SU-DHL-6 (cell line): Measurements from ENCODE around the gene ZBBX.

Source experiments
- H2AFZ ChIP-seq: fragments of 200-600 bp; sonication (generic); 2 replicates; pipeline ENCODE4 v1.6.1; 2014; ENCODE audit warnings: low read depth, mild to moderate bottlenecking, moderate library complexity, mixed read lengths, antibody characterized with exemption, low read length; ENCODE audit not compliant: severe bottlenecking
- H3F3A ChIP-seq: fragments of 200-600 bp; shearing (Covaris generic); 2 replicates; pipeline ENCODE4 v1.6.0; 2016; ENCODE audit warnings: antibody characterized with exemption, mild to moderate bottlenecking; ENCODE audit not compliant: insufficient read depth
- H3K27ac ChIP-seq: fragments of 200-600 bp; sonication (generic); 2 replicates; pipeline ENCODE4 v1.5.1; 2016; ENCODE audit warnings: low read depth, mild to moderate bottlenecking, low read length, moderate library complexity, mixed read lengths
- H3K27me3 ChIP-seq: fragments of 200-600 bp; sonication (generic), shearing (Covaris generic); 2 replicates; pipeline ENCODE4 v1.6.0; 2014; ENCODE audit warnings: mild to moderate bottlenecking, low read length
- H3K36me3 ChIP-seq: fragments of 200-600 bp; sonication (generic); 2 replicates; pipeline ENCODE4 v1.6.1; 2014; ENCODE audit warnings: mild to moderate bottlenecking, low read length, mixed read lengths
- H3K4me2 ChIP-seq: fragments of 300-600, 200-600 bp; shearing (Covaris generic), sonication (generic); 2 replicates; pipeline ENCODE4 v1.6.0; 2014; ENCODE audit warnings: low read length, low read depth, mild to moderate bottlenecking; ENCODE audit not compliant: poor library complexity, severe bottlenecking
- H3K4me3 ChIP-seq: fragments of 200-600 bp; sonication (generic); 2 replicates; pipeline ENCODE4 v1.5.1; 2014; ENCODE audit warnings: antibody characterized with exemption, low read length, mild to moderate bottlenecking, mixed read lengths; ENCODE audit not compliant: insufficient read depth, poor library complexity, severe bottlenecking
- H3K79me2 ChIP-seq: fragments of 200-600 bp; sonication (generic); 2 replicates; pipeline ENCODE4 v1.6.1; 2014; ENCODE audit warnings: mild to moderate bottlenecking, low read length, moderate library complexity; ENCODE audit not compliant: insufficient read depth
- H3K9ac ChIP-seq: fragments of 200-600 bp; sonication (generic); 2 replicates; pipeline ENCODE4 v1.7.0; 2014; ENCODE audit warnings: mild to moderate bottlenecking, low read length
- H3K9me2 ChIP-seq: fragments of 200-600 bp; sonication (generic); replicated peaks from 2 replicates; pipeline ENCODE4 v1.6.1; 2014; ENCODE audit warnings: low read length; ENCODE audit not compliant: insufficient read depth
- H3K9me3 ChIP-seq: fragments of 200-600 bp; sonication (generic); 2 replicates; pipeline ENCODE4 v1.6.1; 2014; ENCODE audit warnings: low read length, mixed read lengths; ENCODE audit not compliant: insufficient read depth
- H4K20me1 ChIP-seq: fragments of 200-600 bp; sonication (generic); 2 replicates; pipeline ENCODE4 v1.6.1; 2014; ENCODE audit warnings: low read depth, mild to moderate bottlenecking, antibody characterized with exemption, low read length, moderate library complexity, mixed read lengths
- CTCF ChIP-seq: fragments of 200-600 bp; sonication (generic); IDR thresholded peaks from one replicate; pipeline ENCODE4 v1.5.1; 2017; ENCODE audit warnings: antibody characterized with exemption, mild to moderate bottlenecking, low read length, moderate library complexity; ENCODE audit not compliant: insufficient read depth, poor library complexity, severe bottlenecking
- EZH2phosphoT487 ChIP-seq: fragments of 200-600 bp; sonication (generic), shearing (Covaris generic); conservative IDR thresholded peaks from 2 replicates; pipeline ENCODE4 v1.6.1; 2018; ENCODE audit warnings: mild to moderate bottlenecking, antibody characterized with exemption, low read length, moderate library complexity, mixed read lengths

ZBBX gene

DNA sequence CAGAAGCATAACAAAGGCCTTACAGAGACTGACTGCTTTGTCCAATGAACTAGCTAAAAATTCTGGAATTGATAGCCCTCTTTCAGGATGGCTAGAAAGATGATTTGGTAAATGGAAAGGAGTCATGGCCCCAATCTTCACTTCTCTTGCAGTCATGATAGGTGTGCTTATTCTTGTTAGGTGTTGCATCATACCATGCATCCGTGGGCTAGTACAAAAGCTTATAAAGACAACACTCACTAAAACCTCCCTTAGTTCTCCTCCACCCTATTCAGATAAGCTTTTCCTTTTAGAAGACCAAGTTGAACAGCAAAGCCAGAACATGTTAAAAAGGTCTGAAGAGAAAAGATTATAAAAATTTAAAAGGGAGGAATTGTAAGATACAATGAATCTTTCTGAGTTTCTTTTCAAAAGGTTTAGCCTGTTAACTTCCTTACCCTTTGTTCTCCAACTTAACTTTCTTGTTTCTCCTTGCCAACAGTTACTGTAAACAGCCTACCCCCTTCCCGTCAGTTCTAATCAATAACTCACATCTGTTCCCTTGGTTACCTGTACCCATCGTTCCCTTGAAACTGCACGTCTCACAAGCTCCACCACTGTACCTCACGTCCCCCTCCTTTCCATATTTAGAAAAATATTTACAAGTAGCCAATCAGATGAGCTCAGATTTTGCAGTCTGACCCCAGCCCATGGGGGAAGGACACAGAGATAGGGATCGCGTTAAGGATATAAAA, 105.8 kb downstream of the ZBBX start:
- Histone ChIP-seq H3K9ac (no peak overlapping the region), H4K20me1 (no peaks in the 10 kb centered on the region), H3K79me2 (no peaks in the 10 kb centered on the region), H3F3A (no peaks in the 10 kb centered on the region), H3K4me2 (no peak overlapping the region), H3K36me3 (no peaks in the 10 kb centered on the region), H3K9me2 (no peaks in the 10 kb centered on the region), H3K4me3 (no peak overlapping the region), H3K27me3 (no peaks in the 10 kb centered on the region), H3K27ac (no peak overlapping the region), H3K9me3 (no peaks in the 10 kb centered on the region), H2AFZ (no peak overlapping the region)
- TF ChIP-seq CTCF, result no peak
- no peak for TF ChIP-seq EZH2phosphoT487

- peak overlapping the region; percentile 64 for H2AFZ ChIP-seq
- no peaks in the 10 kb centered on the region for H3K36me3 ChIP-seq
- peak overlapping the region; percentile 21; the same call in 1 of the 2 replicates for H3K9ac ChIP-seq
- H3K79me2 ChIP-seq, result no peaks in the 10 kb centered on the region
- H3K4me3 ChIP-seq, result no peak overlapping the region
- H4K20me1 ChIP-seq, result no peaks in the 10 kb centered on the region
- peak overlapping the region; percentile 10 for H3K27ac ChIP-seq
- no peaks in the 10 kb centered on the region for H3K9me2 ChIP-seq
- H3F3A ChIP-seq, result peaks cover 4% of the 10 kb centered on the region; the same call in 1 of the 2 replicates
- H3K9me3 ChIP-seq, result no peaks in the 10 kb centered on the region
- H3K4me2 ChIP-seq, result peak overlapping the region; percentile 59
- no peaks in the 10 kb centered on the region for H3K27me3 ChIP-seq
- TF ChIP-seq CTCF (no peak), EZH2phosphoT487 (no peak)
These were observed 127.1 kb downstream of the ZBBX start for GRCh38 chr3:167253037-167253436.

- Histone ChIP-seq H4K20me1 (no peaks in the 10 kb centered on the region), H3K79me2 (no peaks in the 10 kb centered on the region), H3K4me3 (no peak overlapping the region), H3K4me2 (peak overlapping the region; percentile 26), H3K9ac (no peak overlapping the region), H3K9me3 (no peaks in the 10 kb centered on the region), H3K27me3 (no peaks in the 10 kb centered on the region), H3K27ac (peak overlapping the region; percentile 7; the same call in 1 of the 2 replicates), H3K36me3 (no peaks in the 10 kb centered on the region), H2AFZ (peak overlapping the region; percentile 62), H3K9me2 (no peaks in the 10 kb centered on the region), H3F3A (peaks cover 4% of the 10 kb centered on the region; the same call in 1 of the 2 replicates)
- TF ChIP-seq CTCF, result no peak
These were observed 128.4 kb downstream of the ZBBX start for GRCh38 chr3:167251678-167252077.
